Right kidney (tissue), 1 donor: Measurements from ENCODE around the gene PDE4D.
"Not testable (repeated sequence)": the region's sequence is repeated elsewhere in the genome, so short reads cannot be mapped to it uniquely, and the experiment has no call there.

Experiments
- DNase-seq: peaks from one replicate; pipeline ENCODE4 v3.0.0-alpha.2; 2016

The PDE4D gene

DNA sequence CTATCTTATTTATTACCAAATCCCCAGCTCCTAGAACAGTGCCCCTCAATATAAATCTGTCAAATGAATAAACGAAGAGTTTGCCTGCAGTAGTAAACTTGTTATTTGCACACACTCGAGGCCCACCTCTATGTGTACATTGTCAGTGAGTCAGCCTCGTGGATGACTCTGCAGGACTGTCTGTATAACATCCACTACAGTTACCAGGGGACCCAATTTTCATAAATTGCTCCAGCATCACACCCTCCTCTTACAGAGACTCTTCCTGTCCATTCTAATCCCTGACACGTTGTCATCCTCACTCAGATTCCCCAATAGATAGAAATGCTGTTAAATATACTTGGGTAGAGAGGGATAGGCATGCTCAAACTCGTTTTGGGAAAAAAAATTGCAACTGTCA lies 832.1 kb downstream of the PDE4D start:
- no peak for DNase-seq

DNA sequence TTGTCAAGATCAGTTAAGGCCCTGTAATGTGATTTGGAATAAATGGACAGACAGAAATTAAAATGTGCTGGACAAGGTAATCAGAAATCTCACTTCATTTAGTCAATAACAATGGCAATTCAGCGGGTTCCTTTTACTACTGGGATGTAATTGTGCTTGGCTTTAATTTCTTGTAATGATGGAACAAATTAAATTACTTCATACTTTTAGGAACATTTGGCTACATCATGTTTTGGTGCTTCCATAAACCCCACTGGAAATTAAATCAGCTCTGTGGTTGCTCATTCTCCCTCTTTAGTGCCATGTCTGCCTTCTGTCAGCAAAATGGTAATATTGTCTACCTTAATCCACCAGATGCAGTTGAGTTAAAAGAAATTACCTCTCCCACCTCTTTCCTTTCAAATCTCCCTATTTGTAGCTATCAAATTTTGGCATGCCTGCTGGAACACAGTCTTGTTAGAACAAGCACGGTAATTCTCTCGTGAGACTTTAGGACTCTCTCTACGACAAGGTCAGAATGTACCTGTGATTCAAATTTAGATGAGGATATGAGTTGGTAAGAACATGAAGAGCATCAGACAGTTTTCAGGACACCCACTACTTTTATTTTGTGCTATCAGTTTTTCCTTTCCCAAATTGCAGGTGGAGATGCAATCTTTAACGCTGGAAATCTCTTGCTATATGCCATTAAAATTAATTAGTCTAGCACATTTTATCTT lies 834.4 kb downstream of the PDE4D start:
- DNase-seq: no peak

DNA sequence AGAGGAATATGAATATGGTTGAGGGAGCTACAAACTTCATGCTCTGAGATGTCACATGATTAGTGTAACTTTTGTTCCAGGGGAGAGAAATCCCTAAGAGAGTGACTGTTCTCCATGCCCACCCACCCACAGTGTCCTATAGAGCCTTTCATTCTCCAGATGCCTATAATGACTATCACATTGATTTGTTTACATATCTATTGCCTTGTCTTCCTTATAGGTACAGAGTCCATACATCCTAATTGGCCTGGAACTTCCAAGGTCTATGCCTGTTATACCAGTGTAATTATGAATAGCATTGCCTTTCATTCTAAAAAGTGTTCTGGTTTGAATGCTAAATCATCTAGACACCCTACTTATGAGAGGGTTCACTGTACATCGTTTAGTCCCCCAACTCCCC lies 835.3 kb downstream of the PDE4D start:
- no peak for DNase-seq

DNA sequence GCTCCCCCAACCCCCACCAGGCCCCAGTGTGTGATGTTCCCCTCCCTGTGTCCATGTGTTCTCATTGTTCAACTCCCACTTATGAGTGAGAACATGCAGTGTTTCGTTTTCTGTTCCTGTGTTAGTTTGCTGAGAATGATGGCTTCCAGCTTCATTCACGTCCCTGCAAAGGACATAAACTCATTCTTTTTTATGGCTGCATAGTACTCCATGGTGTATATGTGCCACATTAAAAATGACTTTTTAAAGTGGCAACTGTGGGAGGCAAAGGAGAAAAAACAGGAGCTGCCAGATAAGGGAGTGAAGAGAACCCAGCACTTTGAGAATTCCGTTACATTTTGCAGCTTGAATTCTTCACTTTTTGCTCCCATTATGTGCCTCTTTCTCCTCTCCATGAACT lies 836.9 kb downstream of the PDE4D start:
- not testable (repeated sequence) for DNase-seq

DNA sequence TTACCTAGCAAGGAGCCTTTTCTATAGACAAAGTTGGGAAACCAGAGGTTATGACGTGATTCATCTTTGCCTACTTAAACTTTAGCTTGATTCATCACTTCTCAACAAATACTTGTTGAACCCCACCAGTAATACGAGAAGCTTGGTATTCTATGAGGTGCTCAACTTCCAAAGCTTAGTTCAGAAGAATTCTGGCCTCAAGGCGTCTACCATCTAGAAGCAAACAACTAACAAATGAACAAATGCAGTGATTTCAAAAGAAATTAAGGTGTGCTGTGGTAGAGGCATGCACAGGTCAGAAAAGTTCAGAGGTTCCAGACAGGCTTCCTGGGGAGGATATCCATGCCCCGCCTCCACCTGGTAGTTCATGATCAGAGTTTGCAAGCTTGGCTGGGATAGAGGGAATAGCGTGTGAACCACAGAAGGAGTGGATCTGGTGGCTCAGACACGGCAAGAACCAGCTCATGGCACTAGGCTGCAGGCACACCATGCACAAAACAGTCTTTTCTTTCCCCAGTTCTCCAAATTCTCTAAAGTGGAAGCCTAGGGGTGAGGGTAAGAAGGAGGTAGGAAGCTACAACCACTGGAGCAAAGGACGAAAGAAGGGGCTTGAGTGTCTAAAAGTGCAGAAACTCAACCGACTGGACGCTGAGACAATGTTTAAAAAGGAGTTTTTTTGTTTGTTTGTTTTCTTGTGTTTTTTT lies 837.6 kb downstream of the PDE4D start:
- DNase-seq: no peak

DNA sequence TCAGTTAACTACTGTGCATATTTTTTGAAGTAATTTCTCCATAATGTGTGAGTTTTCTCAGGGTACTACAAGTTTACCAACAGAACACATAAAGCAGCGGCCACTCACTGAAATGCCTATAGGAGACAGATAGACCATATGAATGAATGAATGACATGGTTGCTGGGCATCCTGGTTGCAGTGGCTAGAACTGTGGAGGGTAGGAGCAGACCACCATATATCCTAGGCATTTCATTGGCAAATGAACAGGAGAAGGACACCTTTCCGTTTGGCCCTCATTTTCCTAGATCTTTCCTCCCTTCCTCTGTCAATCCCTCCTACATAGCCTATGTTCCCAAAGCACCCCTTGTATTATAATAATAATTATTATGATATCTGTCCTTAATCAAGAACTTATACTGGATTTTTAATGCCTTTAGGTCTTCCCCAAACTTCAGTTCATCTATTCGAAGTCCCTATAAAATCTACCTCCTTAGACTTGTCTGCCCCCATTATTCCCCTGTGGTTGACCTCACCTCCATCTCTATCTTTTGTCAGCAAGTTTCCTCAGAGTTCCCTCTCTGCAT lies 838.5 kb downstream of the PDE4D start:
- DNase-seq: no peak

DNA sequence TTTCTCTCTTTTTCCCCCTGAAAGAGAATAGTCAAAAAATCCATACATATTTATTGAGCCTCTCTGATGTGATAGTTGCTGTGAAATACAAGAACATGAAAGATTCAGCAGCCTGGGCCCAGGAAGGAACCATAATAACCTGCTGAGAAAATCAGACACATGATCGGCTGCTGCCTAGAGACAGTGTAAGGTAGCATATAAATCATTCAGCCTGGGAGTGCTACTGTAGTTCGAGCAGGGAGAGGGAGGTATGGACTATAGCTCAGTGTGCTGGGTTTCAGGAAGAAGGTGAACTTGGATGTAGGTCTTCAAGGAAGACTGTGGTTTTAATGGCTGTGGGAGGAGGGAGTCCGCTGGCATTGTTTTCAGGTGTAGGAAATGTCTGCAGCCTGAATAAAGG lies 841.6 kb downstream of the PDE4D start:
- DNase-seq: peak; percentile 8

DNA sequence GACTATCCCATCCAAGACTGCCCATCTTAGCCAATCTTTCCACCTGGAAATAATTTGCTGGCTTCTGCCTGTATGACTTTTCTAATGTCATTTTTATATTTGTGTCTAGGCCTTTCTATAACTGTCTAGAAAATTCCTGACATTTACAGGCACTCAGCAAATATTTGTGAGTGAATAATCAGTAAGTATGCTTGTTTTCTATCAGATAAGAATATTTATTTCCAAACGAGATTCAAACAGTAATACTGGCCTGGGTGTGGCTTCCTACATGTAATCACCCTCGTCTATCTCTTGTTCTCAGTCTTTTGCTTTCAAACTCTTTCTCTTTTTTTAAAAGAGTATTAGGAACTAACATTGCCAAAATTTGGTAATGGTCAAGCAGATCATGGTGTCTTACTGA lies 844.4 kb downstream of the PDE4D start:
- DNase-seq: no peak

DNA sequence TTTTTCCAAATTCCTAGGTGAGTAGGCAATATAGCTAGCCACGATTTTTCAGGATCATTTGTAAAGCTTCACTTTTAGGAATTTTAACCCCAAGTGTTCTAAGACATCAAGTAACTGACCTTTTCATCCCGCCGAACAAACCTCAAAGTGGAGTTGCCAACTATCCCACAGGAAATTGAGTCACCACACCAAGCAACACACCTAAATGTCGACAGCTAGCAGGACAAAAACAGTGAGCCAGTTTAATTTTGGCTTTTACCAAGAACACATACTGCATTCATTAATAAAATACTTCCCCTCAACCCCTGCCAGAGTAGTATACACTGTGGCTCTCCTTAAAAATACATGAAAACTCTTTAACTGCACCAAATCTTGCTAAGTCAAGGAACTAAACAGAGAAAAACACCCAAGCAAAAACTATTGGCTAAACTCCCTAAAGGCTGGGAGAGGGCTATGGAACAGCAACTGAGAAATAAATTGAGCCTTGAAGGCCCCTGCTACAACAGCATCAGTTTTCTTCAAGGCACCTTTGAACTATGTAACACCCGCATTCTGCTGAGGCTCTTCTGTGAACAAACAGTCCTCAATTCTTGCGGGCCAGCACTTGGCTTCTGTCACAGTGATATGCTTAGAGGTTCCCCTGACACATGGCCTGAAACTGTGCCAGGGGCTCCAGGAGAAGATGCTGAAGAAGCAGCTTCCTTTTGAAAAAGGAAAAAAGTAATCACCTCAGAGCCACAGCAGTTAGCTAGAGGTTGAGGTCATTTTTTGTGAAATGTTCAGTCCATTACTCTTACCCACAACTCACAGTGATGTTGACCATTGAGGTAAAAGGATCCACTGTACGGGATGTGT lies 851.1 kb downstream of the PDE4D start:
- DNase-seq: no peak

DNA sequence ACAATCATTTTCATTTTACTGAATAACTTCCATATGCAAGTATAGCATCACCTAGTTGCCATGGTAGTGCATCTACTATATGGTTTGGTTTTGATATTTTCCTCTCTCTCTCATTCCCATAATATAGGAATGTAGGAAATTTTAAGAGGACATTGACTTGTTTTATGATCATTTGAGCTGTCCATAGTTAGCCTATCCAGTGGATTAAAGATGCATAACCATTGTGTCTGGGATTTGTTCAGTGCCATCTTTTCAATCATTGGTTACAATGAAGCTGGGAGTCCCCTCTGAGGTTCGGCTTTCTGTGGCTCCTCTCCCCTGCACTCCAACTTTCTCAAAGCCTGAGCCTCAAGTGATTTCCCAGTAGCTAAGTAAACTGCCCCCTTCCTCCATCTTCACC lies 852.2 kb downstream of the PDE4D start:
- no peak for DNase-seq

DNA sequence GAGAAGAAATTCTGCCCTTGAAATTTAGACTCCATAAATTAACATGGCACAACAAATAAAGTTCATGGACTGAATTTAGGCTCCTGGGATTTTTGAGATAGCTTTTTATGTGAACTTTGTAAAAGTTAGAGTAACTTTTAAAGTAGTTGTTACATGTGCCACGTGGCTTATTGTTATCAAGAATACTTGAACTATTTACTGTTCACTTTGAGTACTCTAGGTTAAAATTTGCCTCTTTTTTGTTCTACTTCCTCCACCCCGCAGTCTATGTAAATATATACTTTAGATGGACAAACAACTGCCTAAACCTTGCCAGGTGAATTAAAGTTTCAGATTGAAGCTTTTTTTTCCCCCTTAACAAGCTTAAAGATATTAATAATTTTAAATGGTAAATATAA lies 852.7 kb downstream of the PDE4D start:
- no peak for DNase-seq

DNA sequence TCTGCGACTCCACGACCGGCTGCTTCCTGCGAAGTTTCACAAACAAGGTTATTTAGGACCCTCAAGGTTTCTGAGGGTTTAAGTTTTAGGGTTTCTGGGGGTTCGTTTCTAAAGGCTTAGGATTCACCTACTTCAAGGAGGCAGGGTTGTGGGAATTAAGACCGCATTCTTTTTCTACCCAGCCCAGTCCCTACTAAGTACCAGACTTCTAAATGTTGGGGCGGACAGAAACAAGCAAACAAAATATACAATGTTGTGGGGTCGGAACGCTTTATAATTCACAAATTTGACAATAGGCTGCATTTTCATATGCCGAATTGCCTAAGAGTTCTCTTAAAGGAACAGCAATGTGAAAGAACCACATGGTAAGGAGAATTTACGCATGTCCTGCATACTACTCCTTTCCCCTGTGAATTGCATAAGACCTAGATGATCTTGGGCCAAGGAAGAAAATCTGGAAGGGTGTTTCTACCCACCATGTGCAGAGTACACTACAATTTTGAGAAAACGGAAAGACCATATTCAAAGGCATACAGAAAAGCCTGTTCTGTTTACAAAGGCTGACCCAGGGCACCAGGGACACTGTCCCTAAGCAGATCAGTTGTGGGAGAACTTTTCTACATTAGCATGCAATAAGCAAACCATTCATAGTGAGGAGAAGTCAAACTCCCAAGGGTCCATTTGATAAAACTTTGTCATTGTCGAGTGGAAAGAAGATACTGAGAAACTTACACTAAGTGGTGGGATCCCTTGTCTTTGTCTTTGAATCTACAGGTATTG lies 853.3 kb downstream of the PDE4D start:
- DNase-seq: no peak

DNA sequence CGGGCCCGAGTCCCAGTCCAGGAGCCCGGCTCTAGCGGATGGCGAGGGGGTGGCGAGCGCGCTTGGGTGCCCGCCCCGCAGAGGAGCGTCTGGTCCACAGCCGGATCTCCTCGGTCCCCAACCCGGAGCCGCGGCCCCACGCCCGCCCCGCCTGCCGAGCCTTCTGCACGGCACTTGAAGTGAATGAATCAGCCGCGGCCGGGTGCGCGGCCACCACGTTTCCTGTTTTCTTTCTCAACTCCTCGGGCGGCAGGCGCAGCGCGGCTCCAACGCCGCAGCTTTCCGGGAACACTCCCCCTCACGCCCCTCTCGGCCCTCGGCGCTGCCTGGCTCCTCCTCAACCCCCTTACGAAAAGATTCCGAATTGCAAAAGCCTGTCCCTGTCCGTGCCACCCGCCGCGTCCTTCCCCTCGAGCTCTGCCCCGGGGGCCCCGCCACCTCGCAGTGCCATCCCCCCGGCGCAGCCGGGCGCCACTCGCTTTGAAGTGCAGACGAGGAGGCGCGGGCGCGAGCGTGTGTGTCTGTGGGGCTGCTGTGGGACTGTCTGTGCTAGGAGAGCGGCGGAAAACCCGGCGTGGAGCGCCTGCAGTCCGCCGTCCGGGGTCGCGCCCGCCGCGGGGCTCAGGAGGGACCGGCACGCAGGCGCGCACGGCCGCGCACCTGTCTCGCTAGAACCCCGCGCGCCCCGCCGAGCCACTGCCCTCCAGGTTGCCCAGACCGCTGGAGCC lies 854.1 kb downstream of the PDE4D start:
- peak; percentile 89 for DNase-seq

DNA sequence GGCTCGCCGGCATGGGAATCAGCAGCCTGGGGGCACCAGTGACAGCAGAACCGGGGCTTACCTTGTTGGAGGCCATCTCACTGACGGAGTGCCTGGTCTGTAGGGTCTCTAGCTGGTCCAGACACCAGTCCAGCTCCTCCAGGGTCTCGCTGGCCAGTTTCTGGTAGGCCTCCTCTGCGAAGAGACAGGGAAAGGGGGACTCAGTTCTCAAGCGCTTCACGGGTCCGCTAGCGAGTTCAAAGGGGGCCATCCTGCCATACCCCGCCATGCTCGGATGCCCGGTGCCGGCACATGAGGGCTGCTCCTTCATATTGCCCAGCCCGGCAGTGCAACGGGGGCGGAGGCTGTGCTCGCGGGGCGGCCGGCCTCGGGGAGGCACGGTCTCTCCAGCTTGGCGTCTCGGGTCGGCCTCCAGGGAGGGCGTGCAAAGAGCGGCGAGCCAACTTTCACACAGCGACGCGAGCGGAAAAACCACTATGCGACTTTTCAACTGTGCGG lies 854.7 kb downstream of the PDE4D start:
- no peak for DNase-seq

DNA sequence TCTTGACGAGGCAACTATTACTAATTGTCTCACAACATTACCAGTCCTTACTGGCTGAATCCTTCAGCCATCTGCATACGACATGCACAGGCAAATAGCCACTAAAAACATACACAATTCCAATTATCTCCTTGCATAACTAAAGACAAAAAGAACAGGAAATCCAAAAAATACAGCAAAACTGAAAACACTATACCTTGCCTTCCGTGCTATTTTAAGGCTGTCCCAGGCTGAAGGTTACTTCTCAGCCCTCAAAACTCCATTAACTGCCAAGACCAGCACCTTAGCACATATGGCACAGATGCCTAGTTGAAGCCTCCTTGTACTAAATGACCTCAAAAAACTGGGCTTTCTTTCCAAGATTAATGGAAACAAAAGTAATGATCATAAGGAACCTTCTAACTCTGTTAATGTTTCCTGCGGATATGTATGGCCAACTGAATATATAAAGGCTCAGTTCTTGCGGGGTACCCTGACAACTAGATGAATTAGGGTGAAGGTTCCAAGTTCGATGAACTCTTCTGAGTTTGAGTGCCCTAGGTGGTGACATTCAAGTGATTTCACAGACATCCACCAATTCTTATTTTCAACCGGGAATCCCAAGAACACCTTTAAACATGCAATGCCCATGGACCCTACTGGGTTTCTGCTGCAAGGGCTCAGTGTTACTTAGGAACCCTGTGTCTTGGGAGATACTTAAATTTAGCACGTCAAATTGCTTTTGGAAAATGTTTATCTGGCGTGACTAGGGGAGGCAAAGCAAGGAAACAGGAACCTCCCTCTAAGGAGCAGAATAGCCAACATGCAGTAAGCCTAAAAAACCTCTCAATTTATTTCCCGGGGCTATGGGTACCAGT lies 855.4 kb downstream of the PDE4D start:
- DNase-seq: peak; percentile 21

DNA sequence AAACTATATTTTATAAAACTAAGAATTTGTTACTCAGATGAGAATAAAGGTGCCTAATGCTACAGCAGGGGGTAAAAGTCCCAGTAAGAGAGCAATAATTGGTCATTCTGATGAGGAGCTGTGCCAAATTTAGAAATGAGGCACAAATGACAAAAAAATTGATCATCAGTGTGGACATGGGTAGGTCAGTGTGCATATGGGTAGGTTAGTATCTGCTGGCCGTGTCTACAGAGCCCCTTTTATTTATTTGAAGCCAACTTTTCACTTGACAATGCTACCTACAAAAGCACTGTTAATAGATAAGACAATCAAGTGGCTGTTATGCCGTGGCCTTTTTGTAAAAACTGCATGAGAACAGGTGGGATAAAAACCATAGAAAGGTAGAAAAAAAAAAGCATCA lies 856.1 kb downstream of the PDE4D start:
- DNase-seq: no peak

DNA sequence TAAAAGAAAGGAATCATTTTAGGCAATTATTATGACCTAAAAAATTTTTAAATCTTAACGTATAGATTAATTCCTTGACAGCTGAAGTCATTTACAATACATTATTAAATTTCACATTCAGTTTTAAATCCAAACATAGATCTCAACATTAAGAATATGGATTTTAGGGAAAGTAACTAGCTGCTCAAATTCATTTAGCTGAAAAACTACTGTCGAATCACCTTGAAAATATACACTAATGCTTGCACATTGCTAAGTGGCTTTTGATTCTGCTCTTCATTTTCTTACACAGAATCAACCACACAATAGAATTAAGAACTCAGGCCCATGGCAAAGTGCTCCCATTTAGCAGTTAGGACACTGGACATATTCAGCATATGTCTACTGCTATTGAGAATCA lies 856.5 kb downstream of the PDE4D start:
- DNase-seq: no peak

DNA sequence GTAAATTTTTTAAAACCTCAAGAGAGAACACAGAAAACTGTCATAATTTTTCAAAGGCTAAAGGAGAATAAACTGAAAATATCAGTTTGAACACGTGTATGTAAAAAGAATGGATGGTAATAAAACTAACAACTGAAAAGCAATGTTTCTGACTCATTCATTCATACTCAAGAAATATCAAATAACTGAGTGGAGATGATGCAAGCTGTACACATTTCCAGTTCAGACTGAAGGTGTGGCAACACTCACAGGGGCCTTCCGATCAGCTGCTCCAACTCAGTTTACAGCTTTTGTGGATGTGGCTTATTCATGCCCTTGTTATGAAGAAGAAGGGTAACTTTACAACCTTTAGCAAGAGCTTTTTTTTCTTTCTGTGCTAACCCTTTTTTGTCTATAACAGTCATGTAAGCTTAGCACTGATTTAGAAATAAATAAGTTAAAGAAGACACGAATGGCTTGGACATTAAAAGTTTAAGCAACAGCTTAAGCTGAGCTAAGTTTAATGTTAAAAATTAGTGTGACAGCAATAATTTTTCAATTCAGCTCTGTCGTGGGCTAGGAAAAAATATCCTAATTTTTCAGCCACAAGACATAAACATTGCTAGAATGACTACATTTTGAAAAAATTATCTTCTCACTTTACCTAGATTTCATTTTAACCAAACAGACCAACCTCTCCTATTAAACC lies 857.1 kb downstream of the PDE4D start:
- no peak for DNase-seq

DNA sequence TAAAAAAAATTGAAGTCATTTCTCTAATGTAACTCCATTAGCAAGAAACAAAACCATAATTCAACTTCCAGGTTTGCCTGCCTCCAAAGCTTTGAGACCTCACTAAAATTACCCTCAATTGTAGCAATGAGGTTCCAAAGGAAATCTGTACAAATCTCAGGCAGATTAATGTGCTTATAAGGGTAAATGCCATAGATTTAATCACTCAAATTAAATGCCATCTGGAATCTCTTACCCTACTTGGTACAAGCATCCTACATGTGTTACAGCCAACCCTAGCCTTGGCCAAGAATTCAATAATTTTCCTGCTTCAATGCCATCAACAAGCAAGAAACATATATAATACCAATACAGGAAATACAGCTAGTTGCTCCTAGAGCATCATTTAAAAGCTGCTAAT lies 857.8 kb downstream of the PDE4D start:
- DNase-seq: no peak
